ENCODE measurements around the gene ZNF689.

ZNF689 gene

DNA sequence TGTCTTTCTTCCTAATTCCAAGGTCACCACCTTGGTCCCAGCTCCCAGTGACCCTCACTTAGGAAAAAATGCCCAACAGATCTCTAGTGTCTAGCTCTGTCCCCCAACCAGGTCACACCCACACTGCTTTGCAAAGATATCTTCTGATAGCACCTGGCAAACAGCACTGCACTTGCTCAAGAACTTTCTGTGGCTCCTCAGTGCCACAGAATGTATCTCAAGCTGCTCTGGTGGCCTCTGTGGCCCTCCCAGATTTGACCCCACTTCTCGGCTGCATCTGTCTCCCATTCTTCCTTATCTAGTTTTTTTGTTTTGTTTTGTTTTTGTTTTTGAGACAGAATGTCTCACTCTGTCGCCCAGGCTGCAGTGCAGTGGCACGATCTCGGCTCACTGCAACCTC is 43.7 kb downstream of the ZNF689 start:
- Histone ChIP-seq H4K20me1 (ENCODE audit: control insufficient read depth, insufficient read depth, low read depth, low read length) (no peaks in the 10 kb centered on the region), H3K27me3 (ENCODE audit: control insufficient read depth, low read length) (no peaks in the 10 kb centered on the region), H3K4me2 (ENCODE audit: low read length) (no peak overlapping the region), H3K9me3 (ENCODE audit: control insufficient read depth, insufficient read depth, low read length) (no peaks in the 10 kb centered on the region), H3K4me1 (ENCODE audit: control insufficient read depth, low read length) (peaks cover 44% of the 10 kb centered on the region), H3K9me2 (replicated peaks; ENCODE audit: control insufficient read depth, low read length) (no peaks in the 10 kb centered on the region), H3K36me3 (ENCODE audit: control insufficient read depth, low read length) (peaks cover 3% of the 10 kb centered on the region; the same call in 1 of the 2 replicates), H3K27ac (ENCODE audit: low read depth, low read length) (no peak overlapping the region), H3F3A (ENCODE audit: control insufficient read depth, insufficient read depth) (peaks cover 6% of the 10 kb centered on the region), H3K4me3 (ENCODE audit: low read length) (no peak overlapping the region), H3K79me2 (ENCODE audit: control insufficient read depth, low read length) (peaks cover 9% of the 10 kb centered on the region)
- TF ChIP-seq EZH2phosphoT487 (IDR thresholded peaks at IDR 0.05; ENCODE audit: borderline replicate concordance, low read length), result no peak
- TF ChIP-seq, protein P1, sequence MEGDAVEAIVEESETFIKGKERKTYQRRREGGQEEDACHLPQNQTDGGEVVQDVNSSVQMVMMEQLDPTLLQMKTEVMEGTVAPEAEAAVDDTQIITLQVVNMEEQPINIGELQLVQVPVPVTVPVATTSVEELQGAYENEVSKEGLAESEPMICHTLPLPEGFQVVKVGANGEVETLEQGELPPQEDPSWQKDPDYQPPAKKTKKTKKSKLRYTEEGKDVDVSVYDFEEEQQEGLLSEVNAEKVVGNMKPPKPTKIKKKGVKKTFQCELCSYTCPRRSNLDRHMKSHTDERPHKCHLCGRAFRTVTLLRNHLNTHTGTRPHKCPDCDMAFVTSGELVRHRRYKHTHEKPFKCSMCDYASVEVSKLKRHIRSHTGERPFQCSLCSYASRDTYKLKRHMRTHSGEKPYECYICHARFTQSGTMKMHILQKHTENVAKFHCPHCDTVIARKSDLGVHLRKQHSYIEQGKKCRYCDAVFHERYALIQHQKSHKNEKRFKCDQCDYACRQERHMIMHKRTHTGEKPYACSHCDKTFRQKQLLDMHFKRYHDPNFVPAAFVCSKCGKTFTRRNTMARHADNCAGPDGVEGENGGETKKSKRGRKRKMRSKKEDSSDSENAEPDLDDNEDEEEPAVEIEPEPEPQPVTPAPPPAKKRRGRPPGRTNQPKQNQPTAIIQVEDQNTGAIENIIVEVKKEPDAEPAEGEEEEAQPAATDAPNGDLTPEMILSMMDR (IDR thresholded peaks at IDR 0.05; ENCODE audit: low read depth, low read length, poor library complexity, severe bottlenecking), result no peak

- H3K4me3 ChIP-seq (ENCODE audit: low read length), result no peak overlapping the region
Observed at GRCh38 chr16:30565984-30566383, 44.2 kb downstream of the ZNF689 start.

GRCh38 chr16:30565526-30565925 is 44.7 kb downstream of the ZNF689 start:
- peaks cover 2% of the 10 kb centered on the region; the same call in 1 of the 2 replicates for H3K79me2 ChIP-seq (ENCODE audit: control insufficient read depth, low read length)
- H3K36me3 ChIP-seq (ENCODE audit: control insufficient read depth, low read length), result peaks cover 3% of the 10 kb centered on the region; the same call in 1 of the 2 replicates
- H3K4me1 ChIP-seq (ENCODE audit: control insufficient read depth, low read length), result peaks cover 43% of the 10 kb centered on the region
- H3K27ac ChIP-seq (ENCODE audit: low read depth, low read length), result no peak overlapping the region
- TF ChIP-seq, protein P1 (IDR thresholded peaks at IDR 0.05; ENCODE audit: low read depth, low read length, poor library complexity, severe bottlenecking), result no peak
- TF ChIP-seq EZH2phosphoT487 (IDR thresholded peaks at IDR 0.05; ENCODE audit: borderline replicate concordance, low read length), result no peak
- H3K27me3 ChIP-seq (ENCODE audit: control insufficient read depth, low read length), result no peaks in the 10 kb centered on the region
- H3F3A ChIP-seq (ENCODE audit: control insufficient read depth, insufficient read depth), result peaks cover 6% of the 10 kb centered on the region
- no peaks in the 10 kb centered on the region for H3K9me3 ChIP-seq (ENCODE audit: control insufficient read depth, insufficient read depth, low read length)
- H4K20me1 ChIP-seq (ENCODE audit: control insufficient read depth, insufficient read depth, low read depth, low read length), result no peaks in the 10 kb centered on the region
- H3K4me3 ChIP-seq (ENCODE audit: low read length), result no peak overlapping the region
- no peaks in the 10 kb centered on the region for H3K9me2 ChIP-seq (replicated peaks; ENCODE audit: control insufficient read depth, low read length)
- no peak overlapping the region for H3K4me2 ChIP-seq (ENCODE audit: low read length)

More at GRCh38 chr16:30565984-30566383, 44.2 kb downstream of the ZNF689 start:
- TF ChIP-seq, protein P1 (IDR thresholded peaks at IDR 0.05; ENCODE audit: low read depth, low read length, poor library complexity, severe bottlenecking), result no peak
- TF ChIP-seq EZH2phosphoT487 (IDR thresholded peaks at IDR 0.05; ENCODE audit: borderline replicate concordance, low read length), result no peak
- no peaks in the 10 kb centered on the region for H3K9me2 ChIP-seq (replicated peaks; ENCODE audit: control insufficient read depth, low read length)
- no peaks in the 10 kb centered on the region for H3K9me3 ChIP-seq (ENCODE audit: control insufficient read depth, insufficient read depth, low read length)
- H3K4me1 ChIP-seq (ENCODE audit: control insufficient read depth, low read length), result peaks cover 47% of the 10 kb centered on the region
- peaks cover 6% of the 10 kb centered on the region for H3F3A ChIP-seq (ENCODE audit: control insufficient read depth, insufficient read depth)
- no peaks in the 10 kb centered on the region for H3K27me3 ChIP-seq (ENCODE audit: control insufficient read depth, low read length)
- no peak overlapping the region for H3K4me2 ChIP-seq (ENCODE audit: low read length)
- H3K36me3 ChIP-seq (ENCODE audit: control insufficient read depth, low read length), result peaks cover 3% of the 10 kb centered on the region; the same call in 1 of the 2 replicates
- peaks cover 6% of the 10 kb centered on the region for H3K79me2 ChIP-seq (ENCODE audit: control insufficient read depth, low read length)
- H3K27ac ChIP-seq (ENCODE audit: low read depth, low read length), result no peak overlapping the region
- no peaks in the 10 kb centered on the region for H4K20me1 ChIP-seq (ENCODE audit: control insufficient read depth, insufficient read depth, low read depth, low read length)

All from DOHH2 (cell line).